Astrocyte of the cerebellum (primary cell): ENCODE measurements around the gene SGMS1.

Experiments
- DNase-seq: peaks from one replicate; pipeline ENCODE4 v3.0.0-alpha.2; 2011; ENCODE audit warnings: low read depth
- H3K4me3 ChIP-seq: 2 replicates; pipeline ENCODE4 v1.5.1; 2011; ENCODE audit warnings: mild to moderate bottlenecking, low read depth, low read length, moderate library complexity
- in situ Hi-C: cut with HindIII; loops from 2 replicates; pipeline ENCODE4 v1.10.0; 2017; ENCODE audit warnings: low sequenced_read_pairs
- TF ChIP-seq, protein P1 (sequence below): IDR thresholded peaks from 2 replicates; pipeline ENCODE4 v1.5.1; 2012; ENCODE audit warnings: low read length, low read depth, moderate library complexity, mild to moderate bottlenecking; ENCODE audit errors: missing control alignments

SGMS1 gene

GRCh38 chr10:50631052-50631451 lies 7.3 kb upstream of the SGMS1 start:
- no peak overlapping the region for H3K4me3 ChIP-seq
- TF ChIP-seq, protein P1, sequence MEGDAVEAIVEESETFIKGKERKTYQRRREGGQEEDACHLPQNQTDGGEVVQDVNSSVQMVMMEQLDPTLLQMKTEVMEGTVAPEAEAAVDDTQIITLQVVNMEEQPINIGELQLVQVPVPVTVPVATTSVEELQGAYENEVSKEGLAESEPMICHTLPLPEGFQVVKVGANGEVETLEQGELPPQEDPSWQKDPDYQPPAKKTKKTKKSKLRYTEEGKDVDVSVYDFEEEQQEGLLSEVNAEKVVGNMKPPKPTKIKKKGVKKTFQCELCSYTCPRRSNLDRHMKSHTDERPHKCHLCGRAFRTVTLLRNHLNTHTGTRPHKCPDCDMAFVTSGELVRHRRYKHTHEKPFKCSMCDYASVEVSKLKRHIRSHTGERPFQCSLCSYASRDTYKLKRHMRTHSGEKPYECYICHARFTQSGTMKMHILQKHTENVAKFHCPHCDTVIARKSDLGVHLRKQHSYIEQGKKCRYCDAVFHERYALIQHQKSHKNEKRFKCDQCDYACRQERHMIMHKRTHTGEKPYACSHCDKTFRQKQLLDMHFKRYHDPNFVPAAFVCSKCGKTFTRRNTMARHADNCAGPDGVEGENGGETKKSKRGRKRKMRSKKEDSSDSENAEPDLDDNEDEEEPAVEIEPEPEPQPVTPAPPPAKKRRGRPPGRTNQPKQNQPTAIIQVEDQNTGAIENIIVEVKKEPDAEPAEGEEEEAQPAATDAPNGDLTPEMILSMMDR: no peak
- DNase-seq: no peak
- in situ Hi-C loops: no loop called here

DNA sequence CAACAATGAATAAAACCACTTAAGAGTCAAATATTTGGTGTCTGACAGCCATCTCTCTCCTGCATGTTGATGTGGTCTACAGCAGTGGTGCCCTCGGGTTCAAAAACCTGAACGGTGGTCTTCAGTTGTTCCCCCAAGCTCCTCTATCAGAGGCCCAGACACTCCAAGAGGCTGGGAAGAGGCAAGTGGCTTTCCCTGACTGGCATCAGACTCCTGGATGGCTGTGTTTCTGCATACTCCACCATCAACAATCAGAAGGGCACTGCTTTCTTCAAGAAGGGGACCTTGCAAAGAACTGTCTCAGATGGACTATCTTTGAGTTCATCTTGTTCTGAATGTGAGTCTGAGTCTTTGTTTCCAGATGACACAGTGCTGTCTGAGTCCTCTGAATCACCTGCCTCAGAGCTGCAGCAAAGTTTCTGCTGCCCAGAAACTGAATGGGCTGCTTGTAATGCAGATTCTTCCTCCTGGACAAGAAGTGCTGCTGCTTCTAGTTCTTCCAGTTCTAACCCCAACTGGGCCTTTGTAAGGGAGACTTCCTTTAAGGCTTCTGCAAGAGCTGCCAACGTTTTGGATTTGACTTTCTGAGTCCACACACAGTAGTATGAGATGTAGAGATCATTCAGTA lies 5.9 kb upstream of the SGMS1 start:
- no peak for DNase-seq
- in situ Hi-C loops: no loop called here
- H3K4me3 ChIP-seq: no peak overlapping the region
- TF ChIP-seq, protein P1: no peak

- in situ Hi-C loops: no loop called here
- DNase-seq: no peak
- TF ChIP-seq, protein P1: no peak
- H3K4me3 ChIP-seq: no peak overlapping the region
Measured at GRCh38 chr10:50627896-50628295, 4.1 kb upstream of the SGMS1 start.

DNA sequence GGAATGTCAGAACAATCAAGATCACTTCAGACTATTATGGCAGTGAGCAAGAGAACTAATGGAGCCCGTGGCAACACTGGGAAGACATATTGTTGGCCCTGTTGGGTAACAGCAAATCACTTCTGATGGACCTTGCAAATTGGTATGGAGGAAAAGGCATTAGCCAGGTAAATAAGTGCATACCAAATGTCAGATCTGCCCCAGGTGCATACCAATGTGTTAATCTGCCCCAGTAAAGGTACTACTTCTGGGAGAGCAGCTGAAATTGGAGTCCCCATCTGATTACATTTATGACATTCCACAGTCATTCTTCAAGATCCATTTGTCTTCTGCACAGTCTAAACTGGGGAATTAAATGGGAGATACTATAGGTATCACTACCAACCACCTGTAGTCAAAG lies 3.7 kb upstream of the SGMS1 start:
- DNase-seq: no peak
- no peak overlapping the region for H3K4me3 ChIP-seq
- TF ChIP-seq, protein P1: no peak
- in situ Hi-C loops: no loop called here

DNA sequence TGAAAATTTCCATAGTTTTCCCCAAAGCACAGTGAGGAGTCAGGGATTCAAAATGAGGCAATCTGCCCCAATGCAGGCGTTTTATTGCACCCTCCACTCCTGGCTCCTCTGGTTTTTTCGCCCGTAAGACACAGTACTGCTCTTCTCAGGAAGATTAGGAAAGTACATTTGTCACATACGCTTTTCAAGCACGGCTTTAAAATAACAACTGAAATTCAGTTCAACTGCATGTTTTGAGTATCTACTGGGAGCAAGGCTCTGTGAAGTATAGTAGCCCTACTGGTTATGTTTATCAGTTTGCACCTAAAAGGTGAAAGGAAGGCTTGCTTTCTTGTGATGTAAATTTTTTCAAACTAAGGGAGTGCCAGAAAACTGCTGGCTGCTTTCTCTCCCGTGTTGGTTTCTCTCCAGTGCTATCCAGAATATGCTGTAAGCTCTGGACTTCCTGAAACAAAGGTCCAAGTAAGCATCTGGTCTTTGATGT lies 1.9 kb upstream of the SGMS1 start:
- TF ChIP-seq, protein P1: no peak
- DNase-seq: no peak
- in situ Hi-C loops: no loop called here
- peak overlapping the region; percentile 88 for H3K4me3 ChIP-seq

DNA sequence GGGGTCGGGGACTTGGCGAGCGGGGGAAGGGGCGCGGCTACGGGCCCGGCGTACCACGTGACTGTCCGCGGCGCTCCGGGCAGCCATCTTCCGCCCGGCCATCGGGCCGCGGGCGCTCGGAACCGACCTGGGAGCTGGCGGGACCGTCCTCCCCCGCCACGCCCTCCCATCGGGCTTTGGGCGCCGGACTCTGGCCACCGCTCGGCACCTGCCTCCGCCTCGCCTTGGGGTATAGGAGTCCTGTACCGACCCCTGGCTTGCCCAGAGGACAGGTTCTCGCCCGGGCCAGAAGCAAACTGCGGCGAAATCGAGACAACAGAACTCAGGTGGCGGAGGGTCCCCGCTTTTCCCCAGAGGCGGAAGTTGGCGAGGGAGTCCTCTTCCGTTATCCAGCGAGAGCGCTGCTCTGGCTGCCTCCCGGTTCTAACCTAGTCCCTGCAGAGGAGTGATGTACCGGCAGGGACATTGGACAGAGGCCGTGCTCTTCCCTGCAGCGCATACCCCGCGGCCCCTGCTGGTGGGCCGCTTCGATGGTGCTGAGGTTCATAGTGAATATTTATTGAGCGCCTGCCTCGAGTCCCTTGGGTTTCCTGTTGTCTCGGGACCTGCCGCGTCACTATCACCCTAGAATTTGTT lies 1.2 kb upstream of the SGMS1 start:
- in situ Hi-C loops: no loop called here
- no peak for DNase-seq
- TF ChIP-seq, protein P1: peak; percentile 71
- peak overlapping the region; percentile 88 for H3K4me3 ChIP-seq
